ENCODE data around the gene MMUT.

The MMUT gene

GRCh38 chr6:49384904-49385303 is 78.1 kb downstream of the MMUT start:
- no peaks in the 10 kb centered on the region for H3K79me2 ChIP-seq (ENCODE audit: insufficient read depth, low read length)
- no peaks in the 10 kb centered on the region for H3K27me3 ChIP-seq (ENCODE audit: insufficient read depth, low read length)
- H3K27ac ChIP-seq (ENCODE audit: low read depth, low read length, poor library complexity, severe bottlenecking): no peak overlapping the region
- H2AFZ ChIP-seq (ENCODE audit: low read length): no peak overlapping the region
- no peaks in the 10 kb centered on the region for H3K9me2 ChIP-seq (ENCODE audit: low read depth, low read length)
- no peak overlapping the region for H3K9ac ChIP-seq (ENCODE audit: low read length)
- H3K4me2 ChIP-seq (ENCODE audit: low read length): no peak overlapping the region
- TF ChIP-seq CTCF (IDR thresholded peaks at IDR 0.05; ENCODE audit: low read length) (no peak), EZH2 (IDR thresholded peaks at IDR 0.05; ENCODE audit: borderline replicate concordance, low read length) (no peak)
- no peaks in the 10 kb centered on the region for H4K20me1 ChIP-seq (ENCODE audit: insufficient read depth, low read length)
- no peaks in the 10 kb centered on the region for H3K36me3 ChIP-seq (ENCODE audit: insufficient read depth, low read length)
- no peaks in the 10 kb centered on the region for H3K4me1 ChIP-seq (ENCODE audit: insufficient read depth, low read length, severe bottlenecking)
- no peaks in the 10 kb centered on the region for H3F3A ChIP-seq (ENCODE audit: insufficient read depth, low read length)
- no peak overlapping the region for H3K4me3 ChIP-seq (ENCODE audit: low read depth, low read length, poor library complexity, severe bottlenecking)
- no peaks in the 10 kb centered on the region for H3K9me3 ChIP-seq (ENCODE audit: low read length)
